ENCODE results near the gene SSBP4. TPM values are rescaled to one million over a fixed set of nuclear protein-coding genes. Genes with fewer than 3 reads are reported as not detected.
A peak's percentile ranks its signal among the peaks of the same experiment; 100 is the strongest.

The SSBP4 gene
- total RNA-seq, 2 donors from 2014 or later = 71.5 to 120 TPM

GRCh38 chr19:18467978-18468377 lies 48.8 kb downstream of the SSBP4 start:
- WGBS = 87% methylated on average over 3 of the region's 3 CpGs
- no peak overlapping the region for H3K27ac ChIP-seq

GRCh38 chr19:18468517-18468916 lies 49.3 kb downstream of the SSBP4 start:
- H3K4me1 ChIP-seq (replicated peaks) = peaks cover 11% of the 10 kb centered on the region
- no peak overlapping the region for H3K4me3 ChIP-seq
- H3K36me3 ChIP-seq = no peaks in the 10 kb centered on the region

More at GRCh38 chr19:18467978-18468377, 48.8 kb downstream of the SSBP4 start:
- peaks cover 11% of the 10 kb centered on the region for H3K4me1 ChIP-seq (replicated peaks)
- no peak for DNase-seq (ENCODE audit: low spot score)
- H3K27me3 ChIP-seq (replicated peaks; ENCODE audit: insufficient read depth) = no peaks in the 10 kb centered on the region
- H3K36me3 ChIP-seq = no peaks in the 10 kb centered on the region
- intact Hi-C loops (cut with DNase I) = no loop called here
- H3K9me3 ChIP-seq = no peaks in the 10 kb centered on the region
- no peak overlapping the region for H3K4me3 ChIP-seq
- TF ChIP-seq CTCF (IDR thresholded peaks at IDR 0.05) (no peak), POLR2AphosphoS5 (IDR thresholded peaks at IDR 0.05) (no peak), POLR2A (IDR thresholded peaks at IDR 0.05) (no peak)

GRCh38 chr19:18469069-18469846 lies 50.1 kb downstream of the SSBP4 start:
- DNase-seq (ENCODE audit: low spot score) = no peak
- Histone ChIP-seq H3K4me3 (no peak overlapping the region), H3K4me1 (replicated peaks) (peaks cover 11% of the 10 kb centered on the region), H3K9me3 (no peaks in the 10 kb centered on the region), H3K27me3 (replicated peaks; ENCODE audit: insufficient read depth) (no peaks in the 10 kb centered on the region), H3K36me3 (no peaks in the 10 kb centered on the region), H3K27ac (no peak overlapping the region)
- WGBS = 76% methylated on average over 28 of the region's 28 CpGs
- TF ChIP-seq CTCF (IDR thresholded peaks at IDR 0.05) = peak; percentile 41 to 69 (median 64)
- TF ChIP-seq POLR2A (IDR thresholded peaks at IDR 0.05) = no peak
- intact Hi-C loops (cut with DNase I) = no loop called here

More at GRCh38 chr19:18468517-18468916, 49.3 kb downstream of the SSBP4 start:
- no peak for DNase-seq (ENCODE audit: low spot score)
- Histone ChIP-seq H3K9me3 (no peaks in the 10 kb centered on the region), H3K27me3 (replicated peaks; ENCODE audit: insufficient read depth) (no peaks in the 10 kb centered on the region), H3K27ac (no peak overlapping the region)
- intact Hi-C loops (cut with DNase I) = no loop called here
- WGBS = 72% methylated on average over 3 of the region's 3 CpGs
- TF ChIP-seq POLR2AphosphoS5 (IDR thresholded peaks at IDR 0.05) (no peak), CTCF (IDR thresholded peaks at IDR 0.05) (no peak), POLR2A (IDR thresholded peaks at IDR 0.05) (no peak)

- Histone ChIP-seq H3K9me3 (no peaks in the 10 kb centered on the region), H3K27me3 (replicated peaks; ENCODE audit: insufficient read depth) (no peaks in the 10 kb centered on the region), H3K4me3 (no peak overlapping the region), H3K27ac (no peak overlapping the region), H3K4me1 (replicated peaks) (no peaks in the 10 kb centered on the region), H3K36me3 (no peaks in the 10 kb centered on the region)
- no peak for TF ChIP-seq CTCF (IDR thresholded peaks at IDR 0.05)
- TF ChIP-seq POLR2A (IDR thresholded peaks at IDR 0.05) = no peak
- no peak for TF ChIP-seq POLR2AphosphoS5 (IDR thresholded peaks at IDR 0.05)
- intact Hi-C loops (cut with DNase I) = no loop called here
- 76% methylated on average over 2 of the region's 2 CpGs for WGBS
- no peak for DNase-seq (ENCODE audit: low spot score)
Observed at GRCh38 chr19:18470787-18471186, 51.6 kb downstream of the SSBP4 start.
